Prostate gland (tissue), 2 donors: ENCODE measurements around the gene CNOT8.

Experiments
- CTCF ChIP-seq, 4 experiments: fragments of 200-600 bp in 2 of 4; fragments of 450-650 bp in 2 of 4; sonication (generic) in 2 of 4; IDR thresholded peaks; 1 replicate in 3 of 4; 2 replicates in 1 of 4; pipeline ENCODE4 v1.5.1; 2016 to 2019; ENCODE audit warnings: antibody characterized with exemption in 4 of 4, mild to moderate bottlenecking in 2 of 4, moderate library complexity in 2 of 4
- POLR2A ChIP-seq: fragments of 450-650 bp; IDR thresholded peaks from one replicate; pipeline ENCODE4 v1.6.1; 2016; ENCODE audit warnings: antibody characterized with exemption, mild to moderate bottlenecking
- POLR2AphosphoS5 ChIP-seq: sonication (generic); formaldehyde crosslinking; IDR thresholded peaks from one replicate; pipeline ENCODE4 v1.6.1; 2017; ENCODE audit warnings: antibody characterized with exemption

- TF ChIP-seq CTCF (IDR thresholded peaks at IDR 0.05) (no peak), POLR2A (no peak), POLR2AphosphoS5 (no peak)
These were observed 38.2 kb downstream of the CNOT8 start for GRCh38 chr5:154896562-154897165.
